ENCODE data around the gene PRLHR. TPM values are rescaled to one million over a fixed set of nuclear protein-coding genes. Genes with fewer than 3 reads are reported as not detected.
A peak's percentile ranks its signal among the peaks of the same experiment; 100 is the strongest.

PRLHR gene
- total RNA-seq, 1 donor from 2014 or later, result not detected

DNA sequence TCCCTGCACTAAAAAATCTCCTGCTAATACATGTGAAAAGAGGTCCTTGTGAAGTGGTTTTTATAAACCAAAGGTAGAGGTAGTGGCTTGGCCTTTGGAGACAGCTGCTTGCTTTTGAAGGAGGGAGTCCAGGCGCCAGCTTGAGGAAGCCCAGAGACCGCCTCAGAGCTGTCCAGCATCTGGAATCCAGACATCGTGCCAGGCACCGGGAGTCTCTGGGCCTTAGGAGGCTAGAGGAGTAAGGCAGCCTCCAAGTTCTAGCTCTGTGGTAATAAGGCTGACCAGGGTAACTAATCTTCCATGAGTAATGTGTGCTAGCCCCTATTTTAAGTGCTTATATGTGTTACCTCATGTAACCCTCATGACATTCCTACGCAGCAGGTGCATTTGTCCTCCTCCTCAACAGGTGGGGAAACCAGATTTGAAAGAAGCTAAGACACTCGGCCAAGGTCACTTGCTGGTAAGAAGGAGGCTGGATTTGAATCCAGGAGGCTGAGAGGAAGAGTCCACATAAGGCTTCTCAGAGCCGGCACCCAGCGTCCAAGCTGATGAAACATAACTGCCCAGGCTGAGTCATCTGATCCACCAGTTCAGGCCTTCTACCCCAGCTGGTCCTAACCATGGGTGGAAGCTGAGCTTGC, 26.1 kb downstream of the PRLHR start:
- Mint-ChIP-seq H3K4me1 (ENCODE audit: low read depth) (peaks cover 25% of the 10 kb centered on the region), H3K27ac (ENCODE audit: unreplicated experiment) (no peak overlapping the region), H3K36me3 (ENCODE audit: low read depth) (no peaks in the 10 kb centered on the region), H3K9me3 (ENCODE audit: low read depth) (no peaks in the 10 kb centered on the region), H3K4me3 (ENCODE audit: unreplicated experiment) (no peak overlapping the region), H3K27me3 (ENCODE audit: low read depth) (peaks cover under 1% of the 10 kb centered on the region)
- no peak for DNase-seq (ENCODE audit: low spot score)
- TF ChIP-seq, protein P1, sequence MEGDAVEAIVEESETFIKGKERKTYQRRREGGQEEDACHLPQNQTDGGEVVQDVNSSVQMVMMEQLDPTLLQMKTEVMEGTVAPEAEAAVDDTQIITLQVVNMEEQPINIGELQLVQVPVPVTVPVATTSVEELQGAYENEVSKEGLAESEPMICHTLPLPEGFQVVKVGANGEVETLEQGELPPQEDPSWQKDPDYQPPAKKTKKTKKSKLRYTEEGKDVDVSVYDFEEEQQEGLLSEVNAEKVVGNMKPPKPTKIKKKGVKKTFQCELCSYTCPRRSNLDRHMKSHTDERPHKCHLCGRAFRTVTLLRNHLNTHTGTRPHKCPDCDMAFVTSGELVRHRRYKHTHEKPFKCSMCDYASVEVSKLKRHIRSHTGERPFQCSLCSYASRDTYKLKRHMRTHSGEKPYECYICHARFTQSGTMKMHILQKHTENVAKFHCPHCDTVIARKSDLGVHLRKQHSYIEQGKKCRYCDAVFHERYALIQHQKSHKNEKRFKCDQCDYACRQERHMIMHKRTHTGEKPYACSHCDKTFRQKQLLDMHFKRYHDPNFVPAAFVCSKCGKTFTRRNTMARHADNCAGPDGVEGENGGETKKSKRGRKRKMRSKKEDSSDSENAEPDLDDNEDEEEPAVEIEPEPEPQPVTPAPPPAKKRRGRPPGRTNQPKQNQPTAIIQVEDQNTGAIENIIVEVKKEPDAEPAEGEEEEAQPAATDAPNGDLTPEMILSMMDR (IDR thresholded peaks at IDR 0.05), result no peak

- Mint-ChIP-seq H3K27ac (ENCODE audit: unreplicated experiment) (no peak overlapping the region), H3K36me3 (ENCODE audit: low read depth) (no peaks in the 10 kb centered on the region), H3K9me3 (ENCODE audit: low read depth) (no peaks in the 10 kb centered on the region), H3K27me3 (ENCODE audit: low read depth) (peaks cover 3% of the 10 kb centered on the region), H3K4me1 (ENCODE audit: low read depth) (peaks cover 25% of the 10 kb centered on the region), H3K4me3 (ENCODE audit: unreplicated experiment) (peak overlapping the region; percentile 33)
- TF ChIP-seq, protein P1 (IDR thresholded peaks at IDR 0.05), result peak; percentile 88
- no peak for DNase-seq (ENCODE audit: low spot score)
Measured at GRCh38 chr10:118568327-118568848, 27.1 kb downstream of the PRLHR start.

- peaks cover 5% of the 10 kb centered on the region for H3K27me3 Mint-ChIP-seq (ENCODE audit: low read depth)
- H3K4me1 Mint-ChIP-seq (ENCODE audit: low read depth), result peaks cover 25% of the 10 kb centered on the region
- no peak overlapping the region for H3K4me3 Mint-ChIP-seq (ENCODE audit: unreplicated experiment)
- TF ChIP-seq, protein P1 (IDR thresholded peaks at IDR 0.05), result no peak
- DNase-seq (ENCODE audit: low spot score), result no peak
- no peaks in the 10 kb centered on the region for H3K9me3 Mint-ChIP-seq (ENCODE audit: low read depth)
- H3K36me3 Mint-ChIP-seq (ENCODE audit: low read depth), result no peaks in the 10 kb centered on the region
- no peak overlapping the region for H3K27ac Mint-ChIP-seq (ENCODE audit: unreplicated experiment)
Measured at GRCh38 chr10:118567701-118568248, 27.7 kb downstream of the PRLHR start.

DNA sequence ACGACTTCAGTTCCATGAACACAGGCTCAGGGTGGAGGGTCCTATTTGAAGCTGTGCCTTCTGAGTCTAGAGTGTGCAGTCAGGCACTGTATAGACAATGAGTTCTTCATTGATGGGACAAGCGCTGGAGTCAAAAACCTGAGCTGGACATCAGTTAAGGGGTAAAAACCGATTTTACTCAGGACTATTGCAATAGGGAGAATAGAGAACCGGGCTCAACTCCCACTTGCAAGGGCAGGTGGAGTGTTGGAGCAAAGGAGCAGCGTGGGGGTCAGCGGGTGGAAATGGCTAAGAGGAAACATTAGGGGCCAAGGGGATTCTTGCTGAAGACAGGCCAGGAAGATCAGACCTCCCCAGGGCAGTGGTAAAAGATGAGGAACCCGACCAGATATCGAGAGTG, 28.5 kb downstream of the PRLHR start:
- Mint-ChIP-seq H3K4me1 (ENCODE audit: low read depth) (peaks cover 25% of the 10 kb centered on the region), H3K4me3 (ENCODE audit: unreplicated experiment) (no peak overlapping the region), H3K27me3 (ENCODE audit: low read depth) (peaks cover 8% of the 10 kb centered on the region), H3K36me3 (ENCODE audit: low read depth) (peaks cover 3% of the 10 kb centered on the region), H3K9me3 (ENCODE audit: low read depth) (peaks cover 7% of the 10 kb centered on the region), H3K27ac (ENCODE audit: unreplicated experiment) (no peak overlapping the region)
- TF ChIP-seq, protein P1 (IDR thresholded peaks at IDR 0.05), result no peak
- no peak for DNase-seq (ENCODE audit: low spot score)

- DNase-seq (ENCODE audit: low spot score), result no peak
- TF ChIP-seq, protein P1 (IDR thresholded peaks at IDR 0.05), result no peak
- Mint-ChIP-seq H3K4me3 (ENCODE audit: unreplicated experiment) (no peak overlapping the region), H3K9me3 (ENCODE audit: low read depth) (peaks cover 14% of the 10 kb centered on the region), H3K27ac (ENCODE audit: unreplicated experiment) (no peak overlapping the region), H3K4me1 (ENCODE audit: low read depth) (peaks cover 22% of the 10 kb centered on the region), H3K27me3 (ENCODE audit: low read depth) (peaks cover 9% of the 10 kb centered on the region), H3K36me3 (ENCODE audit: low read depth) (peaks cover 3% of the 10 kb centered on the region)
Measured at GRCh38 chr10:118565301-118566075, 30.0 kb downstream of the PRLHR start.

Data from chondrocyte (in vitro differentiated cells).